ENCODE measurements around the gene SHC2.
"Not testable (repeated sequence)": the region's sequence is repeated elsewhere in the genome, so short reads cannot be mapped to it uniquely, and the experiment has no call there.

Gene SHC2

GRCh38 chr19:380618-381219 is 80.1 kb downstream of the SHC2 start:
- not testable (repeated sequence) for H4K20me1 ChIP-seq (ENCODE audit: insufficient read depth, low read length, poor library complexity, severe bottlenecking); H2AFZ ChIP-seq (ENCODE audit: low read length); H3K36me3 ChIP-seq (ENCODE audit: insufficient read depth, low read length); H3K4me1 ChIP-seq (ENCODE audit: insufficient read depth, low read length, poor library complexity, severe bottlenecking); H3K27me3 ChIP-seq (ENCODE audit: insufficient read depth, low read length, poor library complexity, severe bottlenecking); H3K4me3 ChIP-seq (ENCODE audit: low read length, poor library complexity, severe bottlenecking); H3K9me3 ChIP-seq (ENCODE audit: insufficient read depth, low read depth, low read length); H3K4me2 ChIP-seq (ENCODE audit: low read depth, low read length, poor library complexity, severe bottlenecking); H3F3A ChIP-seq (ENCODE audit: low read depth); H3K9ac ChIP-seq (ENCODE audit: low read depth, low read length, poor library complexity, severe bottlenecking); H3K9me2 ChIP-seq (replicated peaks; ENCODE audit: low read depth, low read length); H3K79me2 ChIP-seq (ENCODE audit: insufficient read depth, low read length)

DNA sequence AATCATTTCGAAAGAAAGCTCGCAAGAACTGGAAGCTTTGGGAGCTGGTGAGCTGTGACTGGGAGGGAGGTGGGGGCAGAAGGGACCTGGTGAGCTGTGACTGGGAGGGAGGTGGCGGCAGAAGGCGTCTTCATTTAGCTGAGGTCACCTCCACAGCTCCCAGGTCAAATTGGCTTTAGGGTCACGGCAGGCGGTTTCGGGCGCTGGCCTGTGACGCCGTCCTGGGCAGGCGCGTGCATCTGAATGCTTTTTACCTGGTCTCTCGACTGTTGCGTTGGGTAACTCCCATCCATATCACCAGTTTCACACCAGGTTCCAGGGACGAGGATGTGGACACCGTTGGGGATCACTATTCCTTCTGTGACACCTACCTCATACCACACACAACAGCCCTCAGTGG is 81.0 kb downstream of the SHC2 start:
- Histone ChIP-seq H3K4me1 (ENCODE audit: insufficient read depth, low read length, poor library complexity, severe bottlenecking) (peaks cover 5% of the 10 kb centered on the region), H3K4me2 (ENCODE audit: low read depth, low read length, poor library complexity, severe bottlenecking) (no peak overlapping the region), H3K9me2 (replicated peaks; ENCODE audit: low read depth, low read length) (no peaks in the 10 kb centered on the region), H3K9ac (ENCODE audit: low read depth, low read length, poor library complexity, severe bottlenecking) (no peak overlapping the region), H3K4me3 (ENCODE audit: low read length, poor library complexity, severe bottlenecking) (no peak overlapping the region), H3F3A (ENCODE audit: low read depth) (no peaks in the 10 kb centered on the region), H2AFZ (ENCODE audit: low read length) (no peak overlapping the region), H4K20me1 (ENCODE audit: insufficient read depth, low read length, poor library complexity, severe bottlenecking) (no peaks in the 10 kb centered on the region), H3K9me3 (ENCODE audit: insufficient read depth, low read depth, low read length) (no peaks in the 10 kb centered on the region), H3K36me3 (ENCODE audit: insufficient read depth, low read length) (no peaks in the 10 kb centered on the region), H3K27me3 (ENCODE audit: insufficient read depth, low read length, poor library complexity, severe bottlenecking) (no peaks in the 10 kb centered on the region), H3K79me2 (ENCODE audit: insufficient read depth, low read length) (no peaks in the 10 kb centered on the region)
- TF ChIP-seq EZH2phosphoT487 (IDR thresholded peaks at IDR 0.05; ENCODE audit: borderline replicate concordance) = no peak
- no peak for TF ChIP-seq CTCF (conservative IDR thresholded peaks at IDR 0.05; ENCODE audit: low read length)

DNA sequence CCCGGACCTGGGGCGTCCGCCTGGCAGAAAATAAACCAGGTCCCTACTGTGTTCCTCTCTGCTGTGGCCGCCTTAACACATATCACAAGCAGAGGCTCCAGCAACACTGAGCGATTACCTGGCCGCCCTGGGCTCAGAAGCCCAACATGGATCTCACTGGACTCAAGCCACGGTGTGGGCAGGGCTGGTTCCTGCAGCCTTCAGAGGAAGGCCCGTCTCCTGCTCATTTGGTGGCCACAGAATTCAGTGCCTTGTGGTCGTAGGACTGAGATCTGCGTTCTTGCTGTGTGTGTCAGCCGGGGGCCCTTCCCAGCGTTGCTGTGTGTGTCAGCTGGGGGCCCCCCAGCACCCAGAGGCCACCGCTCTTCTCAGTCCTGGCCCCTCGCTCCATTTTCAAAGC is 82.1 kb downstream of the SHC2 start:
- H3K9me3 ChIP-seq (ENCODE audit: insufficient read depth, low read depth, low read length) = no peaks in the 10 kb centered on the region
- no peaks in the 10 kb centered on the region for H4K20me1 ChIP-seq (ENCODE audit: insufficient read depth, low read length, poor library complexity, severe bottlenecking)
- no peak for TF ChIP-seq EZH2phosphoT487 (IDR thresholded peaks at IDR 0.05; ENCODE audit: borderline replicate concordance)
- TF ChIP-seq CTCF (conservative IDR thresholded peaks at IDR 0.05; ENCODE audit: low read length) = no peak
- no peak overlapping the region for H3K4me3 ChIP-seq (ENCODE audit: low read length, poor library complexity, severe bottlenecking)
- no peaks in the 10 kb centered on the region for H3F3A ChIP-seq (ENCODE audit: low read depth)
- H3K79me2 ChIP-seq (ENCODE audit: insufficient read depth, low read length) = no peaks in the 10 kb centered on the region
- H3K4me1 ChIP-seq (ENCODE audit: insufficient read depth, low read length, poor library complexity, severe bottlenecking) = peaks cover 5% of the 10 kb centered on the region
- no peak overlapping the region for H3K9ac ChIP-seq (ENCODE audit: low read depth, low read length, poor library complexity, severe bottlenecking)
- H2AFZ ChIP-seq (ENCODE audit: low read length) = no peak overlapping the region
- no peaks in the 10 kb centered on the region for H3K27me3 ChIP-seq (ENCODE audit: insufficient read depth, low read length, poor library complexity, severe bottlenecking)
- H3K4me2 ChIP-seq (ENCODE audit: low read depth, low read length, poor library complexity, severe bottlenecking) = no peak overlapping the region
- no peaks in the 10 kb centered on the region for H3K36me3 ChIP-seq (ENCODE audit: insufficient read depth, low read length)
- no peaks in the 10 kb centered on the region for H3K9me2 ChIP-seq (replicated peaks; ENCODE audit: low read depth, low read length)

All from Loucy (cell line).